Lung (tissue), 12 donors: ENCODE results near the gene LRRC75A. TPM values are rescaled to one million over a fixed set of nuclear protein-coding genes. Genes with fewer than 3 reads are reported as not detected.
"Not testable (repeated sequence)": the region's sequence is repeated elsewhere in the genome, so short reads cannot be mapped to it uniquely, and the experiment has no call there.

Experiments
- ATAC-seq: fragments of 200-7000 bp; cut with Tn5 transposase; one replicate; pipeline ENCODE4 v1.9.1; 2020; ENCODE audit warnings: moderate number of reproducible peaks; ENCODE audit not compliant: insufficient read depth, low FRiP score
- DNase-seq, 3 donors: peaks; one replicate each; pipeline ENCODE4 v3.0.0-alpha.2; 2013 to 2017
- H3K27ac ChIP-seq, 2 donors: one replicate each; pipeline ENCODE4 v1.5.1; 2013; ENCODE audit warnings: mild to moderate bottlenecking in 2 of 2, moderate library complexity in 2 of 2, control low read depth in 1 of 2, inconsistent platforms in 1 of 2, low read depth in 1 of 2, low read length in 1 of 2
- H3K27me3 ChIP-seq, 3 donors: one replicate each; pipeline ENCODE4 v1.5.1; 2013; ENCODE audit warnings: low read length in 2 of 3; ENCODE audit not compliant: control insufficient read depth in 3 of 3, insufficient read depth in 3 of 3
- H3K36me3 ChIP-seq, 4 donors: one replicate each; pipeline ENCODE4 v1.5.1; 2013; ENCODE audit warnings: low read length in 4 of 4, mild to moderate bottlenecking in 1 of 4, moderate library complexity in 1 of 4; ENCODE audit not compliant: control insufficient read depth in 4 of 4, insufficient read depth in 4 of 4
- H3K4me1 ChIP-seq, 5 donors: one replicate each; pipeline ENCODE4 v1.5.1; 2013; ENCODE audit warnings: low read length in 5 of 5, mild to moderate bottlenecking in 2 of 5, moderate library complexity in 1 of 5; ENCODE audit not compliant: control insufficient read depth in 5 of 5, insufficient read depth in 5 of 5
- H3K4me3 ChIP-seq: one replicate; pipeline ENCODE4 v1.5.1; 2013; ENCODE audit warnings: mild to moderate bottlenecking, control low read depth, moderate library complexity
- H3K9ac ChIP-seq, 2 donors: one replicate each; pipeline ENCODE4 v1.5.1; 2013; ENCODE audit warnings: low read length in 2 of 2, control low read depth in 1 of 2; ENCODE audit not compliant: insufficient read depth in 1 of 2
- H3K9me3 ChIP-seq, 4 donors: one replicate each; pipeline ENCODE4 v1.5.1; 2013; ENCODE audit warnings: low read length in 3 of 4, mild to moderate bottlenecking in 1 of 4, moderate library complexity in 1 of 4; ENCODE audit not compliant: control insufficient read depth in 4 of 4, insufficient read depth in 3 of 4
- CTCF ChIP-seq: IDR thresholded peaks from 2 replicates; pipeline ENCODE4 v1.5.1; 2012; ENCODE audit warnings: mild to moderate bottlenecking; ENCODE audit errors: control extremely low read depth, extremely low read depth
- WGBS, 2 donors: extraction: QIAGEN DNeasy Blood & Tissue Kit; methylation state at CpG; one replicate each; pipeline ENCODE4 v1.1.7; 2013; 5-methylcytosine and 5-hydroxymethylcytosine counted together
- polyA plus RNA-seq, 2 donors: library from polyadenylated mRNA; stranded (reverse); fragments of 200-250 nt; gene quantifications; one replicate each; pipeline ENCODE4 v1.2.1, GENCODE V29; 2013
- total RNA-seq, 2 donors: library from RNA; depleted of rRNA in 1 of 2; stranded (reverse); fragments of >200 nt in 1 of 2; gene quantifications; one replicate each; pipeline ENCODE4 v1.2.1, GENCODE V29; 2014 to 2021
- donor health status: control.
- donor health status: control.
- donor health status: Bipolar disorder and iron deficiency.
- donor health status: healthy.
- donor health status: DM: yes; HTN: yes; CAD: no.

The LRRC75A gene
- total and polyA plus RNA-seq, 4 donors: 0.68 to 3.4 (median 2.4) TPM

- no peaks in the 10 kb centered on the region for H3K9me3 ChIP-seq
- DNase-seq (peak; percentile 77 to 84 (median 78)), ATAC-seq (peak; percentile 19)
- peak overlapping the region in 1 of 2 donors; percentile 61 for H3K9ac ChIP-seq
- peaks cover 0 to 9% (median 0%) of the 10 kb centered on the region in 5 donors for H3K4me1 ChIP-seq
- H3K36me3 ChIP-seq: no peaks in the 10 kb centered on the region
- peak overlapping the region; percentile 30 for H3K4me3 ChIP-seq
- WGBS, 2 donors: 7% methylated on average over 63 to 67 of the region's 67 CpGs
- H3K27me3 ChIP-seq: no peaks in the 10 kb centered on the region
- H3K27ac ChIP-seq: peak overlapping the region; percentile 29 to 86
- no peak for TF ChIP-seq CTCF
Observed at GRCh38 chr17:16406742-16407674, 85.0 kb downstream of the LRRC75A start.

- H3K27ac ChIP-seq, H3K4me1 ChIP-seq, H3K9me3 ChIP-seq, ATAC-seq, DNase-seq, H3K4me3 ChIP-seq, H3K9ac ChIP-seq, H3K36me3 ChIP-seq, H3K27me3 ChIP-seq: not testable (repeated sequence)
- 93 to 95% methylated on average over 9 of the region's 9 CpGs for WGBS, 2 donors
Observed at GRCh38 chr17:16403847-16404246, 88.1 kb downstream of the LRRC75A start.

GRCh38 chr17:16398270-16399267 lies 93.4 kb downstream of the LRRC75A start:
- no peak overlapping the region for H3K4me3 ChIP-seq
- H3K9ac ChIP-seq: no peak overlapping the region
- no peak for ATAC-seq
- no peaks in the 10 kb centered on the region for H3K27me3 ChIP-seq
- 19 to 44% methylated on average over 8 to 9 of the region's 9 CpGs for WGBS, 2 donors
- no peak for DNase-seq
- no peak for TF ChIP-seq CTCF
- H3K27ac ChIP-seq: peak overlapping the region in 1 of 2 donors; percentile 47
- H3K4me1 ChIP-seq: no peaks in the 10 kb centered on the region
- no peaks in the 10 kb centered on the region for H3K36me3 ChIP-seq
- no peaks in the 10 kb centered on the region for H3K9me3 ChIP-seq

GRCh38 chr17:16396693-16397092 lies 95.3 kb downstream of the LRRC75A start:
- not testable (repeated sequence) for H3K27me3 ChIP-seq, H3K4me3 ChIP-seq, ATAC-seq, H3K9ac ChIP-seq, DNase-seq, H3K9me3 ChIP-seq, H3K36me3 ChIP-seq, H3K4me1 ChIP-seq
- WGBS, 2 donors: 41 to 44% methylated on average over 2 of the region's 2 CpGs
- H3K27ac ChIP-seq: peak overlapping the region in 1 of 2 donors; percentile 41

GRCh38 chr17:16395887-16396286 lies 96.1 kb downstream of the LRRC75A start:
- not testable (repeated sequence) for H3K27me3 ChIP-seq, H3K36me3 ChIP-seq, H3K4me1 ChIP-seq, H3K9me3 ChIP-seq, ATAC-seq, H3K9ac ChIP-seq, H3K4me3 ChIP-seq, DNase-seq
- peak overlapping the region in 1 of 2 donors; percentile 57 for H3K27ac ChIP-seq
- 72 to 85% methylated on average over 4 of the region's 4 CpGs for WGBS, 2 donors

- WGBS, 2 donors: 93 to 95% methylated on average over 11 of the region's 11 CpGs
- H3K9me3 ChIP-seq, H3K36me3 ChIP-seq, ATAC-seq, H3K4me1 ChIP-seq, H3K4me3 ChIP-seq, H3K9ac ChIP-seq, DNase-seq, H3K27ac ChIP-seq, H3K27me3 ChIP-seq: not testable (repeated sequence)
Observed at GRCh38 chr17:16392491-16392890, 99.5 kb downstream of the LRRC75A start.
